A673 (cell line): ENCODE measurements around the gene MRM1.

ENCODE experiments used
- EZH2 ChIP-seq: fragments of 200-600 bp; sonication (generic); IDR thresholded peaks from 2 replicates; pipeline ENCODE4 v1.6.1; 2017; ENCODE audit warnings: borderline replicate concordance, low read depth, mild to moderate bottlenecking, mixed read lengths, antibody characterized with exemption, low read length; ENCODE audit not compliant: poor library complexity, severe bottlenecking
- TF ChIP-seq, protein P1 (sequence below): fragments of 300-800, 200-600 bp; sonication (generic); conservative IDR thresholded peaks from 2 replicates; pipeline ENCODE4 v1.5.1; 2017; ENCODE audit warnings: low read depth, mild to moderate bottlenecking, antibody characterized with exemption, low read length, moderate library complexity, mixed read lengths

- TF ChIP-seq, protein P1, sequence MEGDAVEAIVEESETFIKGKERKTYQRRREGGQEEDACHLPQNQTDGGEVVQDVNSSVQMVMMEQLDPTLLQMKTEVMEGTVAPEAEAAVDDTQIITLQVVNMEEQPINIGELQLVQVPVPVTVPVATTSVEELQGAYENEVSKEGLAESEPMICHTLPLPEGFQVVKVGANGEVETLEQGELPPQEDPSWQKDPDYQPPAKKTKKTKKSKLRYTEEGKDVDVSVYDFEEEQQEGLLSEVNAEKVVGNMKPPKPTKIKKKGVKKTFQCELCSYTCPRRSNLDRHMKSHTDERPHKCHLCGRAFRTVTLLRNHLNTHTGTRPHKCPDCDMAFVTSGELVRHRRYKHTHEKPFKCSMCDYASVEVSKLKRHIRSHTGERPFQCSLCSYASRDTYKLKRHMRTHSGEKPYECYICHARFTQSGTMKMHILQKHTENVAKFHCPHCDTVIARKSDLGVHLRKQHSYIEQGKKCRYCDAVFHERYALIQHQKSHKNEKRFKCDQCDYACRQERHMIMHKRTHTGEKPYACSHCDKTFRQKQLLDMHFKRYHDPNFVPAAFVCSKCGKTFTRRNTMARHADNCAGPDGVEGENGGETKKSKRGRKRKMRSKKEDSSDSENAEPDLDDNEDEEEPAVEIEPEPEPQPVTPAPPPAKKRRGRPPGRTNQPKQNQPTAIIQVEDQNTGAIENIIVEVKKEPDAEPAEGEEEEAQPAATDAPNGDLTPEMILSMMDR, result no peak
- TF ChIP-seq EZH2, result no peak
Measured at GRCh38 chr17:36614081-36614480, 12.7 kb downstream of the MRM1 start.
